Hepatocyte (in vitro differentiated cells): ENCODE data around the gene VPS25.

ENCODE experiments used
- EZH2phosphoT487 ChIP-seq: fragments of 200-600 bp; sonication (generic); IDR thresholded peaks from one replicate; pipeline ENCODE4 v1.6.1; 2018; ENCODE audit warnings: antibody characterized with exemption, mild to moderate bottlenecking, low read depth, moderate library complexity; ENCODE audit not compliant: unreplicated experiment, severe bottlenecking
- TF ChIP-seq, protein P1 (sequence below): fragments of 200-600 bp; sonication (generic); IDR thresholded peaks from 2 replicates; pipeline ENCODE4 v1.5.1; 2016; ENCODE audit warnings: antibody characterized with exemption, mild to moderate bottlenecking; ENCODE audit not compliant: poor library complexity

DNA sequence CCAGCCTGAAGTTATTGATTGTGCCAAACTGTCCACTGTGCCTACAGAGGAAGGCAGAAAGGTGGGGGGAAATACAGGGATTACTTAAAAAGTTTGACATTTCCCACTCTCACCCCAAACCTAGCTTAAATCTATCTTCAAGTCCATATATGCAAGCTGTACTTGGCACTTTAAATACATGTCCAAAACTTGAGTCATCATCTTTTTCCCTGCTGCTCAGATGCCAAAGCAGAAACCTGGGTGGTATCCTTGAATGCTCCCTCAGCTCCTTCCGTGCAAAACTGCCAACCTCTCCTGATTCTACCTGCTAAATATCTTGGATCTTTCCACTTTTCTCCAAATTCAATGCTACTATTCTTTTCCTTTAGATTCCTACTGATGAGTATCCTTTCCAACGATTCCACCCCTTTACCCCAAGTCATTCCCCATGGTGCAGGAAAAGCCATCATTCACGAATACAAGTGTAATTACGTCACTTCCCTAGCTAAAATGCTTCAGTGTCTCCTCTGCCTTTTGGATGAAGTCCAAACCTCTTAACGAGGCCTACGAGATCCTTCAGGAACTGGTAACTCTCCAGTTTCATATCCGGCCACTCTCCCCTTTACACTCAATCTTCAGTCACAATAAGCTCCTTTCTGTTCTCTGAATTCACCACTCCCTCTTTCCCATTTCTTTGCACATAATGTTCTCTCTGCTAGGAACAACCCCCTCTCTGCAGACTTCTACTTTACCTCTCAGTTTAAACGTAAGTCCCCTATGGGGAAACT is 41.6 kb downstream of the VPS25 start:
- TF ChIP-seq, protein P1, sequence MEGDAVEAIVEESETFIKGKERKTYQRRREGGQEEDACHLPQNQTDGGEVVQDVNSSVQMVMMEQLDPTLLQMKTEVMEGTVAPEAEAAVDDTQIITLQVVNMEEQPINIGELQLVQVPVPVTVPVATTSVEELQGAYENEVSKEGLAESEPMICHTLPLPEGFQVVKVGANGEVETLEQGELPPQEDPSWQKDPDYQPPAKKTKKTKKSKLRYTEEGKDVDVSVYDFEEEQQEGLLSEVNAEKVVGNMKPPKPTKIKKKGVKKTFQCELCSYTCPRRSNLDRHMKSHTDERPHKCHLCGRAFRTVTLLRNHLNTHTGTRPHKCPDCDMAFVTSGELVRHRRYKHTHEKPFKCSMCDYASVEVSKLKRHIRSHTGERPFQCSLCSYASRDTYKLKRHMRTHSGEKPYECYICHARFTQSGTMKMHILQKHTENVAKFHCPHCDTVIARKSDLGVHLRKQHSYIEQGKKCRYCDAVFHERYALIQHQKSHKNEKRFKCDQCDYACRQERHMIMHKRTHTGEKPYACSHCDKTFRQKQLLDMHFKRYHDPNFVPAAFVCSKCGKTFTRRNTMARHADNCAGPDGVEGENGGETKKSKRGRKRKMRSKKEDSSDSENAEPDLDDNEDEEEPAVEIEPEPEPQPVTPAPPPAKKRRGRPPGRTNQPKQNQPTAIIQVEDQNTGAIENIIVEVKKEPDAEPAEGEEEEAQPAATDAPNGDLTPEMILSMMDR = no peak
- TF ChIP-seq EZH2phosphoT487 = no peak
